ENCODE results near the gene AHRR. TPM values are rescaled to one million over a fixed set of nuclear protein-coding genes. Genes with fewer than 3 reads are reported as not detected.
"Not testable (repeated sequence)": the region's sequence is repeated elsewhere in the genome, so short reads cannot be mapped to it uniquely, and the experiment has no call there.

The AHRR gene
- total RNA-seq, 1 experiment from 2014 or later, result 1.3 TPM

- no peak for TF ChIP-seq CTCF (IDR thresholded peaks at IDR 0.05; ENCODE audit: unreplicated experiment)
- Mint-ChIP-seq H3K4me1 (ENCODE audit: low read depth, unreplicated experiment) (peaks cover 8% of the 10 kb centered on the region), H3K27me3 (ENCODE audit: unreplicated experiment) (peaks cover 18% of the 10 kb centered on the region), H3K27ac (ENCODE audit: unreplicated experiment) (no peak overlapping the region), H3K4me3 (ENCODE audit: low read depth, unreplicated experiment) (no peak overlapping the region), H3K9me3 (ENCODE audit: low read depth, unreplicated experiment) (no peaks in the 10 kb centered on the region), H3K36me3 (ENCODE audit: insufficient read depth, unreplicated experiment) (no peaks in the 10 kb centered on the region)
- CTCF ChIA-PET, result no interaction called here
- no peak for DNase-seq
- no TSS peak for BruUV-seq (replicated peaks)
- intact Hi-C loops (cut with micrococcal nuclease; ENCODE audit: unreplicated experiment), result no loop called here
These were observed 86.3 kb downstream of the AHRR start for GRCh38 chr5:407801-408268.

- no peak overlapping the region for H3K4me3 Mint-ChIP-seq (ENCODE audit: low read depth, unreplicated experiment)
- CTCF ChIA-PET, result no interaction called here
These were observed 89.5 kb downstream of the AHRR start for GRCh38 chr5:410911-411517.

GRCh38 chr5:411728-412127 lies 90.2 kb downstream of the AHRR start:
- H3K27me3 Mint-ChIP-seq (ENCODE audit: unreplicated experiment), result peaks cover under 1% of the 10 kb centered on the region
- intact Hi-C loops (cut with micrococcal nuclease; ENCODE audit: unreplicated experiment), result no loop called here
- peaks cover 8% of the 10 kb centered on the region for H3K4me1 Mint-ChIP-seq (ENCODE audit: low read depth, unreplicated experiment)
- H3K27ac Mint-ChIP-seq (ENCODE audit: unreplicated experiment), result no peak overlapping the region
- H3K4me3 Mint-ChIP-seq (ENCODE audit: low read depth, unreplicated experiment), result no peak overlapping the region
- BruUV-seq (replicated peaks), result no TSS peak
- H3K9me3 Mint-ChIP-seq (ENCODE audit: low read depth, unreplicated experiment), result no peaks in the 10 kb centered on the region
- no peaks in the 10 kb centered on the region for H3K36me3 Mint-ChIP-seq (ENCODE audit: insufficient read depth, unreplicated experiment)
- CTCF ChIA-PET, result no interaction called here
- TF ChIP-seq CTCF (IDR thresholded peaks at IDR 0.05; ENCODE audit: unreplicated experiment), result no peak
- DNase-seq, result no peak

More at GRCh38 chr5:410911-411517, 89.5 kb downstream of the AHRR start:
- no TSS peak for BruUV-seq (replicated peaks)
- Mint-ChIP-seq H3K9me3 (ENCODE audit: low read depth, unreplicated experiment) (no peaks in the 10 kb centered on the region), H3K27me3 (ENCODE audit: unreplicated experiment) (peaks cover 8% of the 10 kb centered on the region), H3K4me1 (ENCODE audit: low read depth, unreplicated experiment) (peaks cover 8% of the 10 kb centered on the region), H3K27ac (ENCODE audit: unreplicated experiment) (no peak overlapping the region), H3K36me3 (ENCODE audit: insufficient read depth, unreplicated experiment) (no peaks in the 10 kb centered on the region)
- intact Hi-C loops (cut with micrococcal nuclease; ENCODE audit: unreplicated experiment), result no loop called here
- no peak for TF ChIP-seq CTCF (IDR thresholded peaks at IDR 0.05; ENCODE audit: unreplicated experiment)
- DNase-seq, result no peak

- CTCF ChIA-PET; H3K27me3 Mint-ChIP-seq (ENCODE audit: unreplicated experiment); BruUV-seq (replicated peaks); H3K4me3 Mint-ChIP-seq (ENCODE audit: low read depth, unreplicated experiment); intact Hi-C loops (cut with micrococcal nuclease; ENCODE audit: unreplicated experiment); DNase-seq; H3K9me3 Mint-ChIP-seq (ENCODE audit: low read depth, unreplicated experiment); H3K36me3 Mint-ChIP-seq (ENCODE audit: insufficient read depth, unreplicated experiment); H3K27ac Mint-ChIP-seq (ENCODE audit: unreplicated experiment); H3K4me1 Mint-ChIP-seq (ENCODE audit: low read depth, unreplicated experiment): not testable (repeated sequence)
These were observed 93.7 kb downstream of the AHRR start for GRCh38 chr5:414991-415927.

Data from Calu3 (cell line).